Spleen (tissue), 11 donors: ENCODE results near the gene PIGC. TPM values are rescaled to one million over a fixed set of nuclear protein-coding genes. Genes with fewer than 3 reads are reported as not detected.

Experiments used
- DNase-seq: peaks from one replicate; pipeline ENCODE4 v3.0.0-alpha.2; 2020
- H3K27ac ChIP-seq, 8 donors: fragments of 200-600 bp; sonication (generic) in 7 of 8; 1 replicate in 4 of 8; 2 replicates in 4 of 8; pipeline versions ENCODE4 v1.5.0 to v1.8.0; 2016 to 2021; ENCODE audit warnings: inconsistent platforms in 4 of 8, mild to moderate bottlenecking in 4 of 8, moderate library complexity in 1 of 8
- H3K27me3 ChIP-seq, 7 donors: fragments of 200-600 bp; sonication (generic) in 6 of 7; replicated peaks in 1 of 7; 1 replicate in 4 of 7; 2 replicates in 3 of 7; pipeline versions ENCODE4 v1.5.0 to v1.8.0; 2016 to 2021; ENCODE audit warnings: inconsistent platforms in 3 of 7, mild to moderate bottlenecking in 1 of 7
- H3K36me3 ChIP-seq, 6 donors: fragments of 200-600 bp; sonication (generic) in 5 of 6; 1 replicate in 4 of 6; 2 replicates in 2 of 6; pipeline versions ENCODE4 v1.5.0 to v1.8.0; 2016 to 2021; ENCODE audit warnings: inconsistent platforms in 2 of 6
- H3K4me1 ChIP-seq, 6 donors: fragments of 200-600 bp; sonication (generic) in 5 of 6; 1 replicate in 3 of 6; 2 replicates in 3 of 6; pipeline versions ENCODE4 v1.5.0 to v1.8.0; 2016 to 2021; ENCODE audit warnings: inconsistent platforms in 3 of 6
- H3K4me3 ChIP-seq, 8 donors: fragments of 200-600 bp; sonication (generic) in 7 of 8; 1 replicate in 4 of 8; 2 replicates in 4 of 8; pipeline versions ENCODE4 v1.5.0 to v1.8.0; 2016 to 2021; ENCODE audit warnings: inconsistent platforms in 4 of 8, mild to moderate bottlenecking in 4 of 8, moderate library complexity in 2 of 8
- H3K9me3 ChIP-seq, 8 donors: fragments of 200-600 bp; sonication (generic) in 7 of 8; 1 replicate in 4 of 8; 2 replicates in 4 of 8; pipeline versions ENCODE4 v1.5.0 to v1.8.0; 2016 to 2021; ENCODE audit warnings: inconsistent platforms in 4 of 8
- CTCF ChIP-seq, 11 experiments: fragments of 200-600 bp in 7 of 11; fragments of 450-650 bp in 4 of 11; sonication (generic) in 4 of 11; IDR thresholded peaks in 8 of 11; conservative IDR thresholded peaks in 3 of 11; 1 replicate in 7 of 11; 2 replicates in 4 of 11; pipeline versions ENCODE4 v1.4.0 to v1.8.0; 2016 to 2021; ENCODE audit warnings: antibody characterized with exemption in 11 of 11, inconsistent platforms in 4 of 11, mild to moderate bottlenecking in 1 of 11
- POLR2A ChIP-seq, 3 donors: fragments of 450-650 bp; IDR thresholded peaks; one replicate each; pipeline ENCODE4 v1.5.1; 2017; ENCODE audit warnings: antibody characterized with exemption in 3 of 3, mild to moderate bottlenecking in 1 of 3
- POLR2AphosphoS5 ChIP-seq, 3 donors: sonication (generic); formaldehyde crosslinking; IDR thresholded peaks; one replicate each; pipeline ENCODE4 v1.5.1; 2017; ENCODE audit warnings: antibody characterized with exemption in 3 of 3
- WGBS, 5 donors: extraction: QIAGEN DNeasy Blood & Tissue Kit in 3 of 5; methylation state at CpG; one replicate each; pipeline versions ENCODE4 v1.1.5 to v1.1.7; 2013 to 2018; 5-methylcytosine and 5-hydroxymethylcytosine counted together
- intact Hi-C: fragments of 100-400 bp; cut with DNase I; formaldehyde crosslinking; loops from one replicate; pipeline ENCODE4 v1.15.0; 2023; ENCODE audit warnings: low total_unique reads
- polyA plus RNA-seq, 3 donors: library from polyadenylated mRNA; stranded (reverse); fragments of 200-250 nt; gene quantifications; one replicate each; pipeline ENCODE4 v1.2.1, GENCODE V29; 2013
- total RNA-seq, 7 donors: library from RNA; depleted of rRNA in 3 of 7; stranded (reverse); fragments of >200 nt in 3 of 7; fragmentation: NEBNext Ultra II Directional in 4 of 7; extraction: Animal tissue kit (Norgen Biotek cat#: 25700) in 4 of 7; gene quantifications; one replicate each; pipeline versions ENCODE4 v1.1.0 to v1.2.1, GENCODE V29; 2016 to 2021
- donor health status: healthy with polysubstance abuse.
- donor health status: DM: no; HTN: no; CAD: no; lungs with moderate emphysema.
- donor health status: DM: no; HTN: no; CAD: no.
- donor health status: Bipolar disorder and iron deficiency.
- donor health status: healthy.
- donor health status: DM: no; HTN: no; CAD: no.
- donor health status: DM: yes; HTN: yes; CAD: no.

The PIGC gene
- total and polyA plus RNA-seq, 10 donors: 20.1 to 28.0 (median 23.9) TPM

GRCh38 chr1:172472495-172472894 is 28.6 kb upstream of the PIGC start:
- Histone ChIP-seq H3K27ac (peak overlapping the region in 2 of 8 donors; percentile 37 to 42), H3K9me3 (no peaks in the 10 kb centered on the region), H3K4me1 (peaks cover 0 to 19% (median 0%) of the 10 kb centered on the region in 6 donors), H3K4me3 (no peak overlapping the region), H3K36me3 (no peaks in the 10 kb centered on the region), H3K27me3 (no peaks in the 10 kb centered on the region)
- TF ChIP-seq CTCF (IDR thresholded peaks at IDR 0.05 in 8 of 11, conservative IDR thresholded peaks at IDR 0.05 in 3 of 11) (no peak), POLR2AphosphoS5 (IDR thresholded peaks at IDR 0.05) (no peak), POLR2A (IDR thresholded peaks at IDR 0.05) (no peak)
- no peak for DNase-seq
- WGBS, 5 donors: 40 to 63% (median 61%) methylated on average over 1 of the region's 1 CpG
- intact Hi-C loops: no loop called here

- Histone ChIP-seq H3K27ac (no peak overlapping the region), H3K9me3 (no peaks in the 10 kb centered on the region), H3K4me1 (peaks cover 0 to 19% (median 0%) of the 10 kb centered on the region in 6 donors), H3K36me3 (no peaks in the 10 kb centered on the region), H3K27me3 (no peaks in the 10 kb centered on the region), H3K4me3 (no peak overlapping the region)
- no peak for TF ChIP-seq POLR2A (IDR thresholded peaks at IDR 0.05)
- no peak for TF ChIP-seq POLR2AphosphoS5 (IDR thresholded peaks at IDR 0.05)
- no peak for TF ChIP-seq CTCF (IDR thresholded peaks at IDR 0.05 in 8 of 11, conservative IDR thresholded peaks at IDR 0.05 in 3 of 11)
- intact Hi-C loops: no loop called here
- DNase-seq: no peak
- WGBS, 5 donors: 82 to 94% (median 89%) methylated on average over 1 of the region's 1 CpG
Measured at GRCh38 chr1:172471666-172472065, 27.8 kb upstream of the PIGC start.

GRCh38 chr1:172470149-172470548 is 26.3 kb upstream of the PIGC start:
- intact Hi-C loops: no loop called here
- DNase-seq: no peak
- TF ChIP-seq POLR2AphosphoS5 (IDR thresholded peaks at IDR 0.05) (no peak), POLR2A (IDR thresholded peaks at IDR 0.05) (no peak), CTCF (IDR thresholded peaks at IDR 0.05 in 8 of 11, conservative IDR thresholded peaks at IDR 0.05 in 3 of 11) (no peak)
- WGBS, 5 donors: 75 to 89% (median 85%) methylated on average over 2 of the region's 2 CpGs
- Histone ChIP-seq H3K27ac (no peak overlapping the region), H3K36me3 (no peaks in the 10 kb centered on the region), H3K4me3 (no peak overlapping the region), H3K27me3 (no peaks in the 10 kb centered on the region), H3K4me1 (peaks cover 0 to 19% (median 0%) of the 10 kb centered on the region in 6 donors), H3K9me3 (no peaks in the 10 kb centered on the region)

- no peaks in the 10 kb centered on the region for H3K36me3 ChIP-seq
- DNase-seq: no peak
- intact Hi-C loops: no loop called here
- TF ChIP-seq POLR2A (IDR thresholded peaks at IDR 0.05) (no peak), CTCF (IDR thresholded peaks at IDR 0.05 in 8 of 11, conservative IDR thresholded peaks at IDR 0.05 in 3 of 11) (no peak), POLR2AphosphoS5 (IDR thresholded peaks at IDR 0.05) (no peak)
- no peaks in the 10 kb centered on the region for H3K27me3 ChIP-seq
- no peak overlapping the region for H3K4me3 ChIP-seq
- 30 to 68% (median 58%) methylated on average over 3 of the region's 3 CpGs for WGBS, 5 donors
- H3K27ac ChIP-seq: no peak overlapping the region
- peaks cover 0 to 19% (median 0%) of the 10 kb centered on the region in 6 donors for H3K4me1 ChIP-seq
- no peaks in the 10 kb centered on the region for H3K9me3 ChIP-seq
Measured at GRCh38 chr1:172469717-172470116, 25.8 kb upstream of the PIGC start.
